GM04503 (cell line): ENCODE data around the gene SERINC5.
"Not testable (repeated sequence)": the region's sequence is repeated elsewhere in the genome, so short reads cannot be mapped to it uniquely, and the experiment has no call there.

Experiments used
- DNase-seq: peaks from one replicate; pipeline ENCODE4 v3.0.0-alpha.2; 2012; ENCODE audit warnings: low read depth

SERINC5 gene

DNA sequence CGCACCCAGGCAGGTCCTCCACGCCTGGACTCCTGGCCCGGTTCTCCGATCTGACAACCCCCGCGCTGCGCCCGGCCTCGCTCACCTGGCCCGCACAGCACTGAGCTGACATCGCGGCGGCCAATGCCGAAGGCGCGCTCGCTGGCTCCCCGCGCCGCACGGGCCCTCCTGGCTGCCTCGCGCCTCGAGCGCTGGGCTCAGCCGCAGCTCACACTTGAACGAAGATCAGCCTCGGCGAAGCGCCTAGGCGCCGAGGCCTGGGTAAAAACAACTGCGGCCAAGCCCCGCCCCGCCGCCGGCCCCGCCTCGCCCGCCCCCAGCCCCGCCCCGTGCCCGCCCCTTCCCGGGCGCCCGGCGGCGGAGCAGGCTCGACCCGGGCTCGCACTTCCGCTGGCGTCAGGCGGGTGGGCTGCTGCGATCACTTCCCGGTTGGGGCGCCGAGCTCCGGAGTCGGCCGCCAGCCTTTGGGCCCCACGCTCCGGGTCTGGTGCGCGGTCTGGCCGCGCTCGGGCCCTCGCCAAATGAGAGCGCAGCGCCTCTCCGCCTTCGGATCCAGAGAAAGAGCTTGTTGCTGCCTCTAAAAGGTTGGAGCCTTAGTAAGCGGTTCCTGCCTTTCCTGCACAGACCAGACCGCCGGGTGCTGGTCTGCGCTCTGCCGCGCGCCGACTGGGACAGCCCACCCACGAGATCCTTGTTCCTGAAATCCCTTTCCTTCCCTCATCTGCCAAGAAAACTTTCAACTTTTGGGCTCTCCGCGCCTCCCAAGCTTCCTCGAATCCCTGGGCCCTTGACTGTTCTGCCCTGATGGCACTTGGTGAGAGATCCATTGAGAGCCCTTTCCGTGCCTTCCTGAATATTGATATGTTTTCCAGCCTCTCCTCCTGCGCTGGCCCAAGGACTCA, at the start of gene SERINC5:
Gene SERINC5 (minus strand): TSS at position 238 of the 902 bp plus-strand sequence. CDS start 126 bp downstream, at position 112.
- DNase-seq = no peak

GRCh38 chr5:80302636-80303035, 46.8 kb upstream of the SERINC5 start:
- no peak for DNase-seq

- not testable (repeated sequence) for DNase-seq
Measured at GRCh38 chr5:80301342-80301741, 45.5 kb upstream of the SERINC5 start.

DNA sequence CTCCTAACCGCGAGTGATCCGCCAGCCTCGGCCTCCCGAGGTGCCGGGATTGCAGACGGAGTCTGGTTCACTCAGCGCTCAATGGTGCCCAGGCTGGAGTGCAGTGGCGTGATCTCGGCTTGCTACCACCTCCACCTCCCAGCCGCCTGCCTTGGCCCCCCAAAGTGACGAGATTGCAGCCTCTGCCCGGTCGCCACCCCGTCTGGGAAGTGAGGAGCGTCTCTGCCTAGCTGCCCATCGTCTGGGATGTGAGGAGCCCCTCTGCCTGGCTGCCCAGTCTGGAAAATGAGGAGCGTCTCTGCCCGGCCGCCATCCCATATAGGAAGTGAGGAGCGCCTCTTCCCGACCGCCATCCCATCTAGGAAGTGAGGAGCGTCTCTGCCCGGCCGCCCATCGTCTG, 44.9 kb upstream of the SERINC5 start:
- DNase-seq = not testable (repeated sequence)

DNA sequence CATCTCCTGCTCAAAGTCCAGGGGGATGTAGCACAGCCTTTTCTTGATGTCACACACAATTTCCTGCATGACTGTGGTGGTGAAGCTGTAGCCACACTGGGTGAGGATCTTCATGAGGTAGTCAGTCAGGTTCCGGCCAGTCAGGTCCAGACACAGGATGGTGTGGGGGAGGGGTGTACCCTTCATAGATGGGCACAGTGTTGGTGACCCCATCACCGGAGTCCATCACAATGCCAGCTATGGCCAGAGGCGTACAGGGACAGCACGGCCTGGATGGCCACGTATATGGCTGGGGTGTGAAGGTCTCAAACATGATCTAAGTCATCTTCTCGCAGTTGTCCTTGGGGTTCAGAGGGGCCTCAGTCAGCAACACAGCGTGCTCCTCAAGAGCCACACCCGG, 44.3 kb upstream of the SERINC5 start:
- no peak for DNase-seq

DNA sequence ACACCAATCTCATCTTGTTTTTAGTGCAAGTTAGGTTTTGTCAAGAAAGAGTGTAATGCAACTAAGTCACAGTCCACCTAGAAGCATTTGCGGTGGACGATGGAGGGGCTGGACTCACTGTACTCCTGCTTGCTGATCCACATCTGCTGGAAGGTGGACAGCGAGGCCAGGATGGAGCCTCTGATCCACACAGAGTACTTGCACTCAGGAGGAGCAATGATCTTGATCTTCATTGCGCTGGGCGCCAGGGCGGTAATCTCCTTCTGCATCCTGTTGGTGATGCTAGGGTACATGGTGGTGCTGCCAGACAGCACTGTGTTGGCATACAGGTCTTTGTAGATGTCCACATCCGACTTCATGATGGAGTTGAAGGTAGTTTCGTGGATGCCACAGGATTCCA, 43.8 kb upstream of the SERINC5 start:
- DNase-seq = no peak

DNA sequence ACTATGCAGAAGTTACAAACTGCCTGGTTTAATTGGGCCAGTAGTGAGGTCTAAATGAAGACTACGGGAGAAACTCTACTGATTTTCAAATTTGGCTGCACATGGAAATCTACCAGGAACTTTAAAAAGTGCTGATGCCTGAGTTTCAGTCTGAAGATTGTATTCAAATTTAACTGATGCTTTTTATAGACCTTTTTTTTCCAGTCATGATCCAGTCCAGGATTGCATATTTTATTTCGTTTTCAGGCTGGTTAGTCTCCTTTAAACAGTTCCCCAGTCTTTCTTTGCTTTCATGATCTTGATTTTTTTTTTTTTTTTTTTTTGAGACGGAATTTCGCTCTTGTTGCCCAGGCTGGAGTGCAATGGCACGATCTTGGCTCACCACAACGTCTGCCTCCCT, 40.3 kb upstream of the SERINC5 start:
- DNase-seq = no peak

- no peak for DNase-seq
Measured at GRCh38 chr5:80291761-80292160, 35.9 kb upstream of the SERINC5 start.

- DNase-seq = no peak
Measured at GRCh38 chr5:80289320-80289719, 33.5 kb upstream of the SERINC5 start.

DNA sequence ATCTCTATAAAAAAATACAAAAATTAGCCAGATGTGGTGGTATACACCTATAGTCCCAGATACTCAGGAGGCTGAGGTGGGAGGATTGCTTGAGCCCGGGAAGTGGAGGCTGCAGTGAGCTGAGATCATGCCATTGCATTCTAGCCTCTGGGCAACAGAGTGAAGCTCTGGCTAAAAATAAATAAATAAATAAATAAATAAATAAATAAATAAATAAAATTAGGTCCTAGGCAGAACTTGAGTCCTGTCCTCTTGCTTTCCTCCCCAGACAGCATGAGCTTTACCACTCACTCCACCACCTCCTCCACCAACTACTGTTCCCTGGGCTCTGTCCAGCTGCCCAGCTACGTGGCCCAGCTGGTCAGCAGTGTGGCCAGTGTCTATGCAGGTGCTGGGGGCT, 32.3 kb upstream of the SERINC5 start:
- no peak for DNase-seq

DNA sequence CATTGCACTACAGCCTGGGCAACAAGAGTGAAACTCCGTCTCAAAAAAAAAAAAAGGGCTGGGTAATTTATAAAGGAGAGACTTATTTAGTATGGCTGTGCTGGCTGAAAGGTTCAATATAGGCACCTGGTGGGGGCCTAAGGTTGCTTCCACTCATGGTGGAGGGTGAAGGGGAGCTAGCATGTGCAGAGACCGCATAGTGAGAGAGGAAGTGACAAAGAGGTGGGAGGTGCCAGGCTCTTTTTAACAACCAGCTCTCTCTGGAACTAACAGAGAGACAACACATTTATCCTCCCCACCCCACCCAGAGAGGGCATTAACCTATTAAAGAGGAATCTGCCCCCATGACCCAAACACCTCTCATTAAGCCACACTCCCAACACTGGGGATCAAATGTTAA, 28.9 kb upstream of the SERINC5 start:
- DNase-seq = no peak

DNA sequence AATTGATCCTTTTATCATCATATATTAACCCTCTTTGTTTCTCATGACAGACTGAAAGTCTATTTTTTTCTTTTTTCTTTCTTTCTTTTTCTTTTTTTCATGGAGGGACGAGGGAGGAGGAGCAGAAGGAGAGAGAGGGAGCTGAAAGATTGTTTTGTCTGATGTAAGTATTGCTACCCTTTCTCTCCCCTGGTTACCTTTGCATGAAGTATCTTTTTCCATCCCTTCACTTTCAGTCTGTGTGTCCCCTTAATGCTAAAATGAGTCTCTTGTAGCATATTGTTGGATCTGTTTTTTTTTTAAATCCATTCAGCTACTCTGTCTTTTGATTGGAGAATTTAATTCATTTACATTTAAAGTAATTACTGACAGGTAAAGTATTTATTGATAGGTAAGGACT, 27.5 kb upstream of the SERINC5 start:
- DNase-seq = no peak

- no peak for DNase-seq
Measured at GRCh38 chr5:80282054-80282453, 26.2 kb upstream of the SERINC5 start.

- DNase-seq = no peak
Measured at GRCh38 chr5:80277191-80277590, 21.3 kb upstream of the SERINC5 start.

DNA sequence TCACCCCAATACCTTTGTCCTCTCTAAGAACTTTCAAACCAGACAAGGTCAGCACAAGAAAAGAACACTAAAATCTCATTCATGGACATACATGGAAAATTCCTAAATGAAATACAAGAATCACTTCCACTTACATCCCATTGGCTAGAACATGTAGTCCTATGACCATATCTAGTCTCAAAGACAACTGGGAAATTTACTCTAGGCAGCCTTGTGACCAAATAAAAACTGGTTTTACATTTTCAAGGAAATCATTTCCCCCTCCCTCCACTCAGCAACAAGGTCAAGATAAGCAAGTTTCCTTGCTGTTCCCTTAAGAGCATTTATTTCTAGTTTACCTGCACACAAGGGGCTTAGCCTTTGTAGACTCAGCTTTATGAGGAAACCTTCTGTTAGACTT, 20.3 kb upstream of the SERINC5 start:
- DNase-seq = no peak

GRCh38 chr5:80275347-80275746, 19.5 kb upstream of the SERINC5 start:
- no peak for DNase-seq

GRCh38 chr5:80270543-80270942, 14.7 kb upstream of the SERINC5 start:
- DNase-seq = not testable (repeated sequence)

DNA sequence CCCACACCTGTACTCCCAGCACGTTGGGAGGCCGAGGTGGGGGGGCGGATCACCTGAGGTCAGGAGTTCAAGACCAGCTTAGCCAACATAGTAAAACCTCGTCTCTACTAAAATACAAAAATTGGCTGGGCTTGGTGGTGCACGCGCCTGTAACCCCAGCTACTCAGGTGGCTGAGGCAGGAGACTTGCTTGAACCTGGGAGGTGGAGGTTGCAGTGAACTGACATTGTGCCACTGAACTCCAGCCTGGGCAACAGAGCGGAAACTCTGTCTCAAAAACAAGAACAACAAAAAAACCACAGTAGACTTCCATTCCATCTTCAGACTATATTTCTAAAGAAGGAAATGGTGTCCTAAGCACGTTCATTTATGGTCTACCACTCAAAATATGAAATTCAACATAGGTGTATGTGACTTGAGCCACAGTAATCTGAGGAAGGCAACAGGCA, 14.2 kb upstream of the SERINC5 start:
- DNase-seq = no peak

GRCh38 chr5:80268916-80269315, 13.1 kb upstream of the SERINC5 start:
- no peak for DNase-seq

DNA sequence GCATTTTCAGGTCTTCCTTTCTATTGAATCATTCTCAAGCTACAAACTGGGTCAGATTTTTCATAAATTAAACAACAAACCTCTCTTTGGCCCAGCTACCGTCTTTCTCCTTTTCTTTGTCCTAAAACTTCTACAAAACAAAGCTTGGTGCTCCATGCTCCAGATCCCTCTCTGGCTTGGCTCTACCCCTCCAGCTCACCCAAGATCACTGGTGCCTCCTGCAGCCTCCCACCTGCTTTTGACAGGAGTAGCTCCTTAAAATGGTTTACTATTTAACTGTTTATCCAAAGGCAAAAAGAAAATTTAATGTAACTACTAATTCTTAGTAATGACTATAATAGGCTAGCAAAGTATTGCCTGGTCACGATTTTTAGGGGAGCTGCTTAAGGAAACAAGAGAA, 10.7 kb upstream of the SERINC5 start:
- DNase-seq = no peak

DNA sequence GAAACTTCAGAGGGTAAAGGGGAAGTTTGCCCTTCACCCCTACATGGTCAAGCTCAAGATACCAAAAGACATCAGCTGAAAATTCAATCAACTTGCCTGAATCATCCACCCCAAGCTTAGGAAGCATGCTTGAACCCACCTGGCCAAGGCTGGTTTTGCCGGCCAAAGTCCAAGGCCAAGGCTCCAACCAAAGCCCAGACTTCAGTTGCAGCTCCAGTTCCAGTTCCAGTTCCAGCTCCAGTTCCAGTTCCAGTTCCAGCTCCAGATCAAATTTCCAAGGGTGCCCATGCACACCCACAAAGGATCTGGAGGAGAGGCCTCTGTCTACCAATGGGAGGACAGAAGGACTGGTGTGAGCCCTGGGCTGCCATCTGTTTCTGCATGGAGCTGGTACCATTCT, 4.6 kb upstream of the SERINC5 start:
- no peak for DNase-seq

DNA sequence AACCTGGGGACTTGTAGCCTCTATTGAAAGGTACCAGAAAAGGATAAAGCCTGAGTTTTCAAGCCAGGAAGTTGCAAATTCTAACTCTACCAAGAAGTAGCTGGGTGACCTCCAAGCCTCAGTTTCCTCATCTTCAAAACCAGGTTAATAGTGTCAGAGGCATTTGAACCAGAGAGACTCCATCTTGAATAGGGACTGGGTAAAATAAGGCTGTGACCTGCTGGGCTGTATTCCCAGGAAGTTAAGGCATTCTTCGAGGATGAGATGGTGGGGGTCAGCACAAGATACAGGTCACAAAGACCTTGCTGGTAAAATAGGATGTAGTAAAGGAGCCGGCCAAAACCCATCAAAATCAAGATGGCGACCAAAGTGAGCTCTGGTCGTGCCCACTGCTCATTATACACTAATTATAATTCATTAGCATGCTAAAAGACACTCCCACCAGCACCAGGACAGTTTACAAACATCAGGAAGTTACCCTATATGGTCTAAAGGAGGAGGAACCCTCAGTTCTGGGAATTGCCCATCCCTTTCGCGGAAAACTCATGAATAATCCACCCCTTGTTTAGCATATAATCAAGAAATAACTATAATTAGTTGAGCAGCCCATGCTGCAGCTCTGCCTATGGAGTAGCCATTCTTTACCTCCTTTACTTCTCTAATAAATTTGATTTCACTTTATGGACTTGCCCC, 3.8 kb upstream of the SERINC5 start:
- DNase-seq = no peak

GRCh38 chr5:80255431-80255810, 427 bp downstream of the SERINC5 start:
- DNase-seq = no peak
